Transverse colon (tissue), 4 donors: ENCODE measurements around the gene CDH11. TPM values are rescaled to one million over a fixed set of nuclear protein-coding genes. Genes with fewer than 3 reads are reported as not detected.

Source experiments
- DNase-seq: peaks from one replicate; pipeline ENCODE4 v3.0.0-alpha.2; 2019
- H3K27ac ChIP-seq, 4 donors: fragments of 200-600 bp; sonication (generic); 2 replicates each; pipeline ENCODE4 v1.5.1; 2016 to 2018; ENCODE audit warnings: inconsistent platforms in 4 of 4
- H3K27me3 ChIP-seq: fragments of 200-600 bp; sonication (generic); 2 replicates; pipeline ENCODE4 v1.5.1; 2017; ENCODE audit warnings: inconsistent platforms
- H3K36me3 ChIP-seq, 4 donors: fragments of 200-600 bp; sonication (generic); 2 replicates each; pipeline ENCODE4 v1.5.1; 2017 to 2019; ENCODE audit warnings: inconsistent platforms in 4 of 4
- H3K4me1 ChIP-seq, 4 donors: fragments of 200-600 bp; sonication (generic); 2 replicates each; pipeline ENCODE4 v1.5.1; 2017 to 2020; ENCODE audit warnings: inconsistent platforms in 4 of 4
- H3K4me3 ChIP-seq, 4 donors: fragments of 200-600 bp; sonication (generic); 1 replicate in 1 of 4; 2 replicates in 3 of 4; pipeline versions ENCODE4 v1.5.1 to v1.6.1; 2017 to 2019; ENCODE audit warnings: inconsistent platforms in 4 of 4
- H3K9me3 ChIP-seq, 2 donors: fragments of 200-600 bp; sonication (generic); 2 replicates each; pipeline ENCODE4 v1.5.1; 2017 to 2019; ENCODE audit warnings: inconsistent platforms in 2 of 2
- CTCF ChIP-seq, 5 experiments: fragments of 200-600 bp in 3 of 5; fragments of 450-650 bp in 2 of 5; sonication (generic) in 3 of 5; IDR thresholded peaks; 1 replicate in 2 of 5; 2 replicates in 3 of 5; pipeline ENCODE4 v1.5.1; 2016 to 2017; ENCODE audit warnings: antibody characterized with exemption in 5 of 5, inconsistent platforms in 3 of 5, mild to moderate bottlenecking in 2 of 5, moderate library complexity in 1 of 5
- EP300 ChIP-seq: sonication (generic); formaldehyde crosslinking; IDR thresholded peaks from one replicate; pipeline ENCODE4 v1.6.1; 2017; ENCODE audit warnings: antibody characterized with exemption, low read depth
- POLR2A ChIP-seq: fragments of 450-650 bp; IDR thresholded peaks from one replicate; pipeline ENCODE4 v1.6.1; 2016; ENCODE audit warnings: antibody characterized with exemption, mild to moderate bottlenecking, moderate library complexity
- POLR2AphosphoS5 ChIP-seq, 3 donors: sonication (generic); formaldehyde crosslinking; IDR thresholded peaks; one replicate each; pipeline ENCODE4 v1.6.1; 2016; ENCODE audit warnings: antibody characterized with exemption in 3 of 3
- WGBS, 2 donors: methylation state at CpG; one replicate each; pipeline ENCODE4 v1.1.5; 2018; ENCODE audit warnings: low coverage in 1 of 2; 5-methylcytosine and 5-hydroxymethylcytosine counted together
- in situ Hi-C, 4 donors: fragments of 200-750 bp; cut with MboI; loops; one replicate each; pipeline versions ENCODE4 v1.15.0 to v1.15.1; 2017; ENCODE audit warnings: low sequenced_read_pairs in 3 of 4, low pct_ligation_motif_present in 1 of 4, low pct_unique_long_range_greater_than_20kb in 1 of 4
- intact Hi-C: fragments of 100-400 bp; cut with DNase I; formaldehyde crosslinking; loops from one replicate; pipeline ENCODE4 v1.15.1; 2023; ENCODE audit warnings: low total_unique reads
- total RNA-seq, 4 donors: library from RNA; depleted of rRNA; stranded (reverse); fragments of >200 nt; gene quantifications; one replicate each; pipeline ENCODE4 v1.1.0, GENCODE V29; 2016

The CDH11 gene
- total RNA-seq, 4 donors from 2014 or later, result 8.2 to 141 (median 9.2) TPM

GRCh38 chr16:65061263-65061662, 60.6 kb downstream of the CDH11 start:
- intact Hi-C loops (no loop called here), in situ Hi-C loops (no loop called here)
- Histone ChIP-seq H3K27me3 (no peaks in the 10 kb centered on the region), H3K4me3 (no peak overlapping the region), H3K27ac (no peak overlapping the region), H3K4me1 (no peaks in the 10 kb centered on the region), H3K36me3 (no peaks in the 10 kb centered on the region), H3K9me3 (no peaks in the 10 kb centered on the region)
- TF ChIP-seq POLR2A (no peak), POLR2AphosphoS5 (IDR thresholded peaks at IDR 0.05) (no peak)
- 75 to 84% methylated on average over 3 of the region's 3 CpGs for WGBS, 2 donors
- DNase-seq, result no peak

GRCh38 chr16:65059406-65059980, 62.4 kb downstream of the CDH11 start:
- no peak overlapping the region for H3K4me3 ChIP-seq
- intact Hi-C loops, result no loop called here
- H3K27me3 ChIP-seq, result no peaks in the 10 kb centered on the region
- no peaks in the 10 kb centered on the region for H3K9me3 ChIP-seq
- TF ChIP-seq POLR2A (no peak), EP300 (no peak), CTCF (IDR thresholded peaks at IDR 0.05) (no peak), POLR2AphosphoS5 (IDR thresholded peaks at IDR 0.05) (no peak)
- no peak for DNase-seq
- 55 to 62% methylated on average over 7 to 15 of the region's 15 CpGs for WGBS, 2 donors
- H3K4me1 ChIP-seq, result no peaks in the 10 kb centered on the region
- no peaks in the 10 kb centered on the region for H3K36me3 ChIP-seq
- in situ Hi-C loops, result no loop called here
- no peak overlapping the region for H3K27ac ChIP-seq

GRCh38 chr16:65057184-65057583, 64.7 kb downstream of the CDH11 start:
- Histone ChIP-seq H3K27me3 (no peaks in the 10 kb centered on the region), H3K4me3 (no peak overlapping the region), H3K36me3 (no peaks in the 10 kb centered on the region), H3K9me3 (no peaks in the 10 kb centered on the region), H3K27ac (no peak overlapping the region), H3K4me1 (no peaks in the 10 kb centered on the region)
- intact Hi-C loops (no loop called here), in situ Hi-C loops (no loop called here)
- DNase-seq, result no peak
- 86 to 90% methylated on average over 3 of the region's 3 CpGs for WGBS, 2 donors
- TF ChIP-seq CTCF (IDR thresholded peaks at IDR 0.05), result no peak
- TF ChIP-seq EP300, result no peak
- no peak for TF ChIP-seq POLR2AphosphoS5 (IDR thresholded peaks at IDR 0.05)
- TF ChIP-seq POLR2A, result no peak

DNA sequence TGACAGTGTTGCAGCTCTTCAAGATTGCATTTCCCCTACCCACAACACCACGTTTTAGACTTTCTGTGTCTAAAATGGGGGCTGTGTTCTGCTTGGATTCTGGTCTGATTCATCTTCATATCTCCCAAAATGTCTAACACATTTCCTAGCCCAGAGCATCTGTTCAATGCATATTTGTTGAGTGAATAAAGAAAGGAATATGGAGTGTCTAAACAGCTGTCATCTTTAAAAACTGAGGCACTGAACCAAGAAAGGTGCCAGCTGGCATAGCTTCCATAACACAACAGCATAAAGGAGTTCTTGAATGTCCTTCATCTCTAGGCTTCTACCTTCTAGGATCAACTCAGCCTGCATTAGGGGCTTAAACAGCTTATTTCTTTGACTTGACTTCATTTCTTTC, 67.4 kb downstream of the CDH11 start:
- in situ Hi-C loops (no loop called here), intact Hi-C loops (no loop called here)
- Histone ChIP-seq H3K4me1 (no peaks in the 10 kb centered on the region), H3K27ac (no peak overlapping the region), H3K4me3 (no peak overlapping the region), H3K27me3 (no peaks in the 10 kb centered on the region), H3K9me3 (no peaks in the 10 kb centered on the region), H3K36me3 (no peaks in the 10 kb centered on the region)
- WGBS, 2 donors, result 40% methylated on average over 1 of the region's 1 CpG; no CpG with 5 or more reads in 1 of the 2 donors
- DNase-seq, result no peak
- TF ChIP-seq POLR2A (no peak), CTCF (IDR thresholded peaks at IDR 0.05) (no peak), POLR2AphosphoS5 (IDR thresholded peaks at IDR 0.05) (no peak), EP300 (no peak)

DNA sequence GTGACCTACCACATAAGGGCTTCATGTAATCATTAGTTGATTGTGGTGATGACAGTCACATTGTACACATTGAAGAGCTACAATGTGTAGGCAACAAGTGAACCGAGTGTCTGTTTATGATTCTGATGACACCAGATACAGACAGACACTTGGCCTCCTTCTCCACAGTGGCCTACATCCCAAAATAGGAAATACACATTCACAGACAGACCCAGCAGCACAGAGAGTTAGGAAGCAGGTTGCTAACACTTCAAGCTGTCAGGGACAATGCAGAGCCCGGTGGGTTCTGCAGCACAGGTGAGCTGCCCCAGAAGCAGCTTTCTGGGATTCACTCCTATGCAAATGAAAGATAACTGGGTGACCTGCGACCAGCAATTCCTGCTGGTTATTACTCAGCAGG, 72.2 kb downstream of the CDH11 start:
- H3K4me3 ChIP-seq, result no peak overlapping the region
- in situ Hi-C loops, result no loop called here
- H3K9me3 ChIP-seq, result no peaks in the 10 kb centered on the region
- 43% methylated on average over 3 of the region's 3 CpGs; no CpG with 5 or more reads in 1 of the 2 donors for WGBS, 2 donors
- DNase-seq, result no peak
- no peaks in the 10 kb centered on the region for H3K4me1 ChIP-seq
- no peaks in the 10 kb centered on the region for H3K36me3 ChIP-seq
- intact Hi-C loops, result no loop called here
- TF ChIP-seq EP300 (no peak), POLR2AphosphoS5 (IDR thresholded peaks at IDR 0.05) (no peak), POLR2A (no peak), CTCF (IDR thresholded peaks at IDR 0.05) (no peak)
- no peak overlapping the region for H3K27ac ChIP-seq
- H3K27me3 ChIP-seq, result no peaks in the 10 kb centered on the region
